Skeletal muscle tissue (tissue), 4 donors: ENCODE measurements around the gene RHOT2. TPM values are rescaled to one million over a fixed set of nuclear protein-coding genes. Genes with fewer than 3 reads are reported as not detected.

Experiments used
- H3K27ac ChIP-seq: one replicate; pipeline ENCODE4 v1.7.0; 2013; ENCODE audit warnings: mild to moderate bottlenecking, low read depth, low read length, inconsistent platforms
- H3K27me3 ChIP-seq, 3 donors: one replicate each; pipeline ENCODE4 v1.7.0; 2013; ENCODE audit warnings: low read length in 3 of 3; ENCODE audit not compliant: control insufficient read depth in 3 of 3, insufficient read depth in 3 of 3
- H3K36me3 ChIP-seq, 3 donors: one replicate each; pipeline ENCODE4 v1.7.0; 2013; ENCODE audit warnings: low read length in 3 of 3; ENCODE audit not compliant: control insufficient read depth in 3 of 3, insufficient read depth in 3 of 3
- H3K4me1 ChIP-seq, 3 donors: one replicate each; pipeline ENCODE4 v1.7.0; 2013; ENCODE audit warnings: low read length in 3 of 3, mild to moderate bottlenecking in 3 of 3; ENCODE audit not compliant: control insufficient read depth in 3 of 3, insufficient read depth in 3 of 3
- H3K4me3 ChIP-seq, 3 donors: one replicate each; pipeline ENCODE4 v1.7.0; 2013; ENCODE audit warnings: low read length in 3 of 3
- H3K9ac ChIP-seq, 3 donors: one replicate each; pipeline ENCODE4 v1.7.0; 2013; ENCODE audit warnings: low read length in 3 of 3, mild to moderate bottlenecking in 3 of 3, moderate library complexity in 2 of 3, low read depth in 1 of 3
- H3K9me3 ChIP-seq, 3 donors: one replicate each; pipeline ENCODE4 v1.7.0; 2013; ENCODE audit warnings: low read length in 3 of 3; ENCODE audit not compliant: control insufficient read depth in 3 of 3
- total RNA-seq: library from RNA; depleted of rRNA; stranded (reverse); fragments of >200 nt; gene quantifications from one replicate; pipeline ENCODE4 v1.2.3, GENCODE V29; 2014
- donor health status: Osteomylitis.

RHOT2 gene
- total RNA-seq, 1 donor from 2014 or later: 14.1 TPM

DNA sequence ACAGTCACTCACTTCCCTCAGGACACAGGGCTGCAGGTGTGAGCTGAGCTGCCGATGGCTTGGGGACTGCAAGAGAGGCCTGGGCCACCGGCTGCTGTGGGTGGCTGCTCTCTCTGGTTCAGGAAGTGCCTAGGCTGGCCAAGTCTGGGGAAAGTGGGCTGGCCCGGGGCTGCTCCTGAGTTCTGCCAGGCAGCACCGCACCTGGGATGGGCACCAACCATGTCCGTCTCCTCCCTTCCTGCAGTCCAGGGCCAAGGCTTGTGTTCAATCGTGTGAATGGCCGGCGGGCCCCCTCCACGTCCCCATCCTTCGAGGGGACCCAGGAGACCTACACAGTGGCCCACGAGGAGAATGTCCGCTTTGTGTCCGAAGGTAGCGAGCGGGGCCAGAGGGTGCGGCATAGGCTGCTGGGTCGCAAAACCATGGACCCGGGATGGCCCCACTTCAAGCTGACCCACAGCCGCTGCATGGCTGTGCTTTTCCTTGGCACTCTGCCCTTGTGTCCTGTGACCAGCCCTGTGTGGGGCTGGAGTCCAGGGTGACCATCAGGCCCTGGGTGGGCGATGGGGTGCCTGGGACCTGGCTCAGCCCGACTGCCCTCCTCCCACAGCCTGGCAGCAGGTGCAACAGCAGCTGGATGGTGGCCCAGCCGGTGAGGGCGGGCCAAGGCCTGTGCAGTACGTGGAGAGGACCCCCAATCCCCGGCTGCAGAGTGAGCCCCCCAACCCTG lies 20.6 kb upstream of the RHOT2 start:
- H3K4me1 ChIP-seq: peaks cover 49 to 63% (median 61%) of the 10 kb centered on the region in 3 donors
- H3K27ac ChIP-seq: peak overlapping the region; percentile 87
- no peaks in the 10 kb centered on the region for H3K9me3 ChIP-seq
- H3K9ac ChIP-seq: peak overlapping the region; percentile 32 to 88 (median 57)
- peaks cover 0 to 10% (median 2%) of the 10 kb centered on the region in 3 donors for H3K36me3 ChIP-seq
- H3K27me3 ChIP-seq: no peaks in the 10 kb centered on the region
- H3K4me3 ChIP-seq: peak overlapping the region in 2 of 3 donors; percentile 43 to 61

DNA sequence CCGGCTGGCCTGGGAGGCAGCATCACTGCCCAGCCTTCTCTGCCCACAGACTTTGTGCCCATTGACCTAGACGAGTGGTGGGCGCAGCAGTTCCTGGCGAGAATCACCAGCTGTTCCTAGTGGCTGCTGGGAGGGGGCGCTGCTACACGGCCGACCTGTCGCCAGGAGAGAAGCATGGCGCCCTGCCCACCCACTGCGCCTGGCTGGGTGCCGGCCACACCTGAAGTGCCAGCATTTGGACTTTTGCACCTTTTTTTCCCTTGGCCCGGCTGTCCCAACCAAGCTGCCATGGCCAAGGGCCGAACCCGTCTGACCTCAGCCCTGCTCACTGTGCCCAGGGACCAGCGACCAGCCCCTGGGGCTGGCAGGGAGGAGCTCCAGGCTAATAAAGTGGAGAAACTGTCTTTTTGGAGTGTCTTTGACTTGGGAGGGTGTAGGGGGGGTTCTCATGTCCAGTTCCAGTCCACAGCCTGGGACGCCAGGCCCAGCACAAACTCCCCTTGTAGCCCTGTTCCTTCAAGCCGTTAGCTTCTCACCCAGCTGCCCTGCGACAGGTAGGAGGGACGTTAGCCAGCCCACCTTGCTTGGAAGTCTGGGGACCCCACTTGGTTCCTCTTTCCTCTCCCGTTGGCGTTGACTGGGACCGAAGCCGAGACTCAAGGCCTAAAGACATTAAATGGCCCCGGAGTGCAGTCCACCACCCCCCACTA lies 19.7 kb upstream of the RHOT2 start:
- Histone ChIP-seq H3K27me3 (no peaks in the 10 kb centered on the region), H3K36me3 (peaks cover 0 to 6% (median under 1%) of the 10 kb centered on the region in 3 donors), H3K9ac (peak overlapping the region; percentile 84 to 93 (median 88)), H3K4me3 (peak overlapping the region; percentile 73 to 86 (median 83)), H3K9me3 (no peaks in the 10 kb centered on the region), H3K4me1 (peaks cover 40 to 54% (median 52%) of the 10 kb centered on the region in 3 donors), H3K27ac (peak overlapping the region; percentile 87)

DNA sequence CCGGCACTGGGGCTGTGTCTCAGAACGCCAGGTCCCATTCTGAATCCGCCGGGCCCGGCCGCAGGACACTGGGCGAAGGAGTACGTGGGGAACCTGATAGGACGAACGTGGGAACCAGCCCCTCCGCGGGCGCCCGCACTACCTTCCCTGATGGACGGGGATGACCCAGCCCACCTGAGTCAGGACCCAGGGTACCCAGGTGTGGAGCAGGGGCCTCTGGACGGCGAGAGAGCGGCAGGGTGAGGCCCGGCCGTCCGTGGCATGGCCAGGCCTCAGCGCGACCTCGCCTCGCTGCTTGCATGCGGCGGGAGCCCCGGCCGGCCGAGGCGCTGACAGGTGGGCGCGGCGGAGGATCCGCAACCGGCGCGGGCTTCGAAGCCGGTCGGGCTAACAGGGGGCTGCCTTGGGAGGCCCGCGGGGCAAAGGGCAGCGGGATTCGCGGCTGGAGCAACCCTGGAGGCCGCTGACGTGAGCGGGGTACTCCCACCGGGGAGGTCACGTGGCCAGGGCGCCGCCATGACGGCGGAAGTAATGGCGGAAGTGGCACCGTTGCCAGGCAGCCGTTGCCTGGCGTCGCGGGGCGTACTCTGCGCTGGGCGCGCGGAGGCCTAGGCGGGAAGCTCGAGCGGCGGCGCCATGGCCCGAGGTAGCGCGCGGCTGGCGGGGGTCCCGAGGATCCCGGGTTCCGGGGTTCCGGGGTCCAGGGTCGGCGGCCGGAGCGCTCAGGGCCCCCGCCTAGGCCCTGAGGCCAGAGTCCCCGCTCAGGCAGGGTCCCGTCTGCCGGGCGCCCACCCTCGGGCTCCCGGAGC lies 18.9 kb upstream of the RHOT2 start, which contains the start of gene WDR90:
WDR90 (plus strand) TSS at position 585 of the 809 bp plus-strand sequence; CDS start at position 637, 52 bp downstream.
- peak within 1 kb of the TSS; percentile 73 to 86 (median 83) for H3K4me3 ChIP-seq
- peaks cover 0 to 3% (median 0%) of the 10 kb centered on the region in 3 donors for H3K36me3 ChIP-seq
- H3K27me3 ChIP-seq: no peaks in the 10 kb centered on the region
- H3K9ac ChIP-seq: peak within 1 kb of the TSS; percentile 84 to 93 (median 88)
- H3K27ac ChIP-seq: peak within 1 kb of the TSS; percentile 87
- no peaks in the 10 kb centered on the region for H3K9me3 ChIP-seq
- H3K4me1 ChIP-seq: peaks cover 39 to 48% (median 47%) of the 10 kb centered on the region in 3 donors

DNA sequence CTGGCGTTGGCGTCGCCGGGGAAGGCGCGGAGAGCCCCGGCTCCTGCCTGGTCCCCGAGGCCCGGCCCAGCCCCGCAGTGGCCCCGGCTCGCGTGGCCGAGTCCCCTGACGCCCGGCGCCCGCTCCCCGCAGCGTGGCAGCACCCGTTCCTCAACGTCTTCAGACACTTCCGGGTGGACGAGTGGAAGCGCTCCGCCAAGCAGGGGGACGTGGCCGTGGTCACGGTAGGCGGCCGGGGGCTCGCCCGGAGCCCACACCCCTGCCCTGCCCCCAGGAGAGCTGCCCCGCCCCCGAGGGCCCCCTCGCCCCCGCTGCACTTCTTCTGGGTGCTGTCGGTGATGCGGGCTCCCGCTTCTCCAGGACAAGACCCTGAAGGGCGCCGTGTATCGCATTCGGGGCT lies 18.3 kb upstream of the RHOT2 start:
- H3K9ac ChIP-seq: peak overlapping the region; percentile 61 to 93 (median 88)
- H3K27me3 ChIP-seq: no peaks in the 10 kb centered on the region
- peaks cover 39 to 45% (median 43%) of the 10 kb centered on the region in 3 donors for H3K4me1 ChIP-seq
- peaks cover 0 to 3% (median 0%) of the 10 kb centered on the region in 3 donors for H3K36me3 ChIP-seq
- peak overlapping the region in 2 of 3 donors; percentile 83 to 86 for H3K4me3 ChIP-seq
- H3K9me3 ChIP-seq: no peaks in the 10 kb centered on the region
- no peak overlapping the region for H3K27ac ChIP-seq

DNA sequence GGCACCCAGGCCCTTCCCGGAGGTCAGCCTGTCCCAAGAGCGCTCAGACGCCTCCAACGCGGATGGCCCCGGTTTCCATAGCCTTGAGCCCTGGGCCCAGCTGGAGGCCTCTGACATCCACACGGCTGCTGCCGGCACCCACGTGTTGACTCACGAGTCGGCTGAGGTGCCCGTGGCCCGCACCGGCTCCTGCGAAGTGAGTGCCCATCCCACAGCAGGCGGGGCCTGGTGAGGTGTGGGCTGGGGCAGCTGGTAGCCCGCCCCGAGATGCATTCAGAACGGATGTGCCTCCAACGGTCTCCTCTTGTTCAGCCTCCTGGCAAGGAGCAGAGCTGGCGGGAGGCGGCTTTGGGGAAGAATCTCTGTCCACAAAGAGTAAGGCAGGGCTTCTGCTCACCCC lies 16.1 kb upstream of the RHOT2 start:
- no peak overlapping the region for H3K27ac ChIP-seq
- H3K9me3 ChIP-seq: no peaks in the 10 kb centered on the region
- no peak overlapping the region for H3K9ac ChIP-seq
- peaks cover 23 to 29% (median 27%) of the 10 kb centered on the region in 3 donors for H3K4me1 ChIP-seq
- no peak overlapping the region for H3K4me3 ChIP-seq
- peaks cover 0 to 3% (median 0%) of the 10 kb centered on the region in 3 donors for H3K36me3 ChIP-seq
- no peaks in the 10 kb centered on the region for H3K27me3 ChIP-seq

DNA sequence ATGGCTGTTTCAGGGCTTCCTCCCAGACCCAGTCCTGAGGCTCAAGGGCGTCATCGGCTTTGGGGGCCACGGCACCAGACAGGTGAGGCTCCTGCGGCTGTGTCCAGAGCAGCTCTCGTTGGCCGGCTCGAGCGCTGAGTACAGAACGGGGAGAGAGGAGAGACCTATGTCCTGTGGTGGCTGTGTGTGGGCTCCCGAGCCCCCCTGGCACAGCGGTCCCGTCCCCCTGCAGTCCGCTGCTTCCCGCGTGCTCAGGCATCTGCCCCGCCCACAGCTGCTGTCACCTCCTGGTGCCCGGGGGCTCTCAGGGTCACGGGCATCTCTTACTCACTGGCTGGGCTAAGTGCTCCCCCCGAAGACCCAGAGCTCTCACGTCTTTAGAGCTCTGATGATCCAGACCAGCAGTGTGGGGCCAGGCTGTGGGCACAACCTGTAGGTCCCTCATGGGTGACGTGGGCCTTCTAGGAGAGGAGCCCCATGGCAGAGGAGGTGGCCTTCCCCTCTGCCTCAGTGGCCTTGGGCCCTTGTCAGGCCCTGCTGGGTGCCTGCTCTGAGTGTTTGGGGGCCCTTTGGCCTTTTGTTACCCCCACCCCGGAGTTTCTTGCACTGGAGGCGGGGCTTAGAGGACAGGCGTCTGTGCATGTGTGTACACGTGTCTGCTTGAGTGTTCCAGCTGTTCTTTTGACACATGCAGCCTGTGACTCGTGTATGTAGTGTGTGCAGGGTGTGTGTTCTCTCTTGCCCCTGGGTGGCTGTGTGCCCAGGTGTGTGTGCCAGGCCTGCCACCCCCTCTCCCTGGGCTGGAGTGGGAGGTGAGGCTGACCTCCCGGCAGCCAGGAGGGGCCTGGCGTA lies 15.3 kb upstream of the RHOT2 start:
- Histone ChIP-seq H3K27ac (no peak overlapping the region), H3K27me3 (no peaks in the 10 kb centered on the region), H3K9ac (no peak overlapping the region), H3K36me3 (peaks cover 0 to 3% (median 0%) of the 10 kb centered on the region in 3 donors), H3K4me3 (no peak overlapping the region), H3K4me1 (peaks cover 15 to 20% (median 19%) of the 10 kb centered on the region in 3 donors), H3K9me3 (no peaks in the 10 kb centered on the region)

DNA sequence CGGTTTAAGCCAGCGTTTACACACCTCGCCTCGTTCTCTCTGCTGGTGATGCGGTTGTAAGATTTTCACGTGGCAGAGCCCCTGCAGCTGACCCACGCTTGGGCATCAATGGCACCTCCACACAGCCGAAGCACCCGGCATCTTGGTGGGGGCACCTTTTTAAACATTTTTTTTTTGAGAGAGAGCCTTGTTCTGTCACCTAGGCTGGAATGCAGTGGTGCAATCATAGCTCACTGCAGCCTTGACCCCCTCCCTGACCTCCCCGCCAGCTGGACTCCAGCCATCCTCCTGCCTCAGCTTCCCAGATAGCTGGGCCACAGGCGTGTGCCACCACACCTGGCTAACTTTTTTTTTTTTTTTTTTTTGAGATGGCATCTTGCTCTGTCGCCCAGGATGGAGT lies 13.9 kb upstream of the RHOT2 start:
- Histone ChIP-seq H3K27ac (no peak overlapping the region), H3K36me3 (peaks cover 0 to 3% (median 3%) of the 10 kb centered on the region in 3 donors), H3K27me3 (no peaks in the 10 kb centered on the region), H3K4me3 (no peak overlapping the region), H3K4me1 (peaks cover 4 to 7% (median 7%) of the 10 kb centered on the region in 3 donors), H3K9ac (no peak overlapping the region), H3K9me3 (no peaks in the 10 kb centered on the region)

DNA sequence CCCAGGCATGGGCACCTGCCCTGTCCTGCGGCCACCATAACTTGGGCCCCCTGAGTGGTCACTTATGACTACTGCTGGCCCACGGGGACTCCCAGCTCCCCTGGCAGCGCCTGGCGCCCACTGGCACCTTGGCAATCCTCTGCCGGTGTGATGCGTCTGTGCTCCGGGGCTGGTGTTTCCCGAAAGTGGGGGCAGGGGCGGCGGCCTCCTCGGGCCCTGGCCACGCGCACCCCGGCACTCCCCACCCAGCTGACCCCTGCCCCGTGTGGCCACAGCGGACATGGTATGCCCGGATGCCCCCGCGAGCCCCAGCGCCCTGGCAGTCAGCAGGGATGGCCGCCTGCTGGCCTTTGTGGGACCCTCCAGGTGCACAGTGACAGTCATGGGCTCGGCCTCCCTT lies 10.4 kb upstream of the RHOT2 start:
- Histone ChIP-seq H3K9ac (no peak overlapping the region), H3K4me3 (no peak overlapping the region), H3K9me3 (no peaks in the 10 kb centered on the region), H3K27me3 (no peaks in the 10 kb centered on the region), H3K4me1 (peaks cover 11 to 15% (median 11%) of the 10 kb centered on the region in 3 donors), H3K36me3 (peaks cover 0 to 3% (median 0%) of the 10 kb centered on the region in 3 donors), H3K27ac (no peak overlapping the region)
